H1 (cell line): ENCODE measurements around the gene HBB. TPM values are rescaled to one million over a fixed set of nuclear protein-coding genes. Genes with fewer than 3 reads are reported as not detected.

Experiments used
- CTCF ChIA-PET: fragments of 300-600 bp; sonication (Branson Sonifier 250); formaldehyde crosslinking; loops from one replicate; lab custom pipeline; 2021; ENCODE audit not compliant: partially characterized antibody; lab: Charles Lee
- POLR2A ChIA-PET: fragments of 300-600 bp; sonication (Branson Sonifier 250); formaldehyde crosslinking; loops from one replicate; lab custom pipeline; 2021; ENCODE audit warnings: inconsistent platforms; ENCODE audit not compliant: partially characterized antibody; lab: Charles Lee
- DNase-seq, 2 experiments: peaks; one replicate each; pipeline versions ENCODE4 v3.0.0 to v3.0.0-alpha.2; 2010 to 2022; ENCODE audit warnings: low spot score in 2 of 2, low read depth in 1 of 2, mixed read lengths in 1 of 2
- FAIRE-seq: peaks from 2 replicates; lab custom pipeline; 2011; peaks lifted over from hg19 to GRCh38; lab: Jason Lieb, UNC
- H2AFZ ChIP-seq: 2 replicates; pipeline ENCODE4 v1.8.1; 2012; ENCODE audit warnings: low read length, inconsistent platforms
- H2AK5ac ChIP-seq: 2 replicates; pipeline ENCODE4 v1.6.1; 2013; ENCODE audit warnings: low read depth, low read length
- H2BK120ac ChIP-seq: replicated peaks from 2 replicates; pipeline ENCODE3; 2013; ENCODE audit warnings: low read depth, low read length, inconsistent platforms
- H2BK12ac ChIP-seq: 2 replicates; pipeline ENCODE4 v1.6.1; 2013; ENCODE audit warnings: low read depth, low read length
- H2BK15ac ChIP-seq: 2 replicates; pipeline ENCODE4 v1.6.1; 2013; ENCODE audit warnings: low read length
- H2BK20ac ChIP-seq: 2 replicates; pipeline ENCODE4 v1.6.1; 2013; ENCODE audit warnings: low read length
- H2BK5ac ChIP-seq: 2 replicates; pipeline ENCODE4 v1.6.1; 2013; ENCODE audit warnings: low read depth, low read length
- H3K14ac ChIP-seq: 2 replicates; pipeline ENCODE4 v1.6.1; 2013; ENCODE audit warnings: inconsistent platforms; ENCODE audit not compliant: insufficient read length
- H3K18ac ChIP-seq: 2 replicates; pipeline ENCODE4 v1.6.1; 2013; ENCODE audit warnings: low read length; ENCODE audit errors: extremely low read depth
- H3K23ac ChIP-seq: 2 replicates; pipeline ENCODE4 v1.6.1; 2013; ENCODE audit warnings: inconsistent platforms; ENCODE audit not compliant: insufficient read length
- H3K23me2 ChIP-seq: 2 replicates; pipeline ENCODE4 v1.6.1; 2013; ENCODE audit warnings: low read depth, low read length
- H3K27ac ChIP-seq: 2 replicates; pipeline ENCODE4 v1.6.1; 2011; ENCODE audit warnings: low read depth, low read length, inconsistent platforms
- H3K27me3 ChIP-seq, 4 experiments: replicated peaks in 1 of 4; 1 replicate in 1 of 4; 2 replicates in 3 of 4; pipeline versions ENCODE4 v1.6.1 to v1.8.1; 2011 to 2013; ENCODE audit warnings: low read length in 3 of 4, mild to moderate bottlenecking in 3 of 4, inconsistent platforms in 2 of 4, mixed read lengths in 2 of 4, moderate library complexity in 1 of 4; ENCODE audit not compliant: control insufficient read depth in 3 of 4, insufficient read depth in 3 of 4; ENCODE audit errors: extremely low read depth in 1 of 4
- H3K36me3 ChIP-seq, 4 experiments: 2 replicates each; pipeline versions ENCODE4 v1.6.1 to v1.8.1; 2011 to 2013; ENCODE audit warnings: mild to moderate bottlenecking in 4 of 4, low read length in 3 of 4, moderate library complexity in 2 of 4, control low read depth in 1 of 4, inconsistent platforms in 1 of 4; ENCODE audit not compliant: insufficient read depth in 4 of 4, control insufficient read depth in 2 of 4
- H3K4ac ChIP-seq: replicated peaks from 2 replicates; pipeline ENCODE3; 2013; ENCODE audit warnings: low read length, low read depth, mixed read lengths, inconsistent platforms; ENCODE audit not compliant: insufficient read length
- H3K4me1 ChIP-seq, 4 experiments: replicated peaks in 1 of 4; 1 replicate in 1 of 4; 2 replicates in 3 of 4; pipeline versions ENCODE4 v1.6.1 to v1.8.1; 2011 to 2013; ENCODE audit warnings: low read length in 3 of 4, inconsistent platforms in 2 of 4, mixed read lengths in 1 of 4; ENCODE audit not compliant: insufficient read depth in 4 of 4, control insufficient read depth in 3 of 4
- H3K4me2 ChIP-seq, 2 experiments: 2 replicates each; pipeline versions ENCODE4 v1.6.1 to v1.8.1; 2011 to 2013; ENCODE audit warnings: low read depth in 2 of 2, low read length in 2 of 2, control low read depth in 1 of 2, inconsistent platforms in 1 of 2, mild to moderate bottlenecking in 1 of 2; ENCODE audit not compliant: insufficient read depth in 1 of 2
- H3K4me3 ChIP-seq, 4 experiments: fragments of 200-600, 300-600 bp in 1 of 4; sonication (generic), shearing (Covaris generic), sonication (Bioruptor Twin) in 1 of 4; 2 replicates each; pipeline versions ENCODE4 v1.5.1 to v1.8.1; 2011 to 2016; ENCODE audit warnings: low read length in 4 of 4, low read depth in 3 of 4, control low read depth in 2 of 4, inconsistent platforms in 2 of 4, mild to moderate bottlenecking in 2 of 4, mixed read lengths in 1 of 4, moderate library complexity in 1 of 4; ENCODE audit not compliant: insufficient read depth in 2 of 4; ENCODE audit errors: extremely low read depth in 1 of 4
- H3K56ac ChIP-seq: replicated peaks from 2 replicates; pipeline ENCODE3; 2013; ENCODE audit warnings: low read depth, mild to moderate bottlenecking, mixed read lengths, low read length, inconsistent platforms; ENCODE audit not compliant: insufficient read length
- H3K79me1 ChIP-seq: 2 replicates; pipeline ENCODE4 v1.6.1; 2013; ENCODE audit warnings: low read depth, low read length, control low read depth
- H3K79me2 ChIP-seq, 2 experiments: 2 replicates each; pipeline versions ENCODE4 v1.6.1 to v1.8.1; 2012 to 2013; ENCODE audit warnings: low read length in 2 of 2, mild to moderate bottlenecking in 2 of 2, inconsistent platforms in 1 of 2; ENCODE audit not compliant: insufficient read depth in 2 of 2, control insufficient read depth in 1 of 2
- H3K9ac ChIP-seq, 4 experiments: replicated peaks in 1 of 4; 1 replicate in 1 of 4; 2 replicates in 3 of 4; pipeline versions ENCODE4 v1.6.1 to v1.8.1; 2011 to 2013; ENCODE audit warnings: low read depth in 3 of 4, low read length in 3 of 4, control low read depth in 2 of 4, mild to moderate bottlenecking in 2 of 4, moderate library complexity in 2 of 4, inconsistent platforms in 1 of 4; ENCODE audit errors: extremely low read depth in 1 of 4
- H3K9me3 ChIP-seq, 2 experiments: 2 replicates each; pipeline versions ENCODE4 v1.6.1 to v1.8.1; 2012 to 2013; ENCODE audit warnings: mild to moderate bottlenecking in 2 of 2, moderate library complexity in 2 of 2, control low read depth in 1 of 2, inconsistent platforms in 1 of 2, low read depth in 1 of 2, low read length in 1 of 2, mixed read lengths in 1 of 2; ENCODE audit not compliant: insufficient read depth in 2 of 2
- H4K20me1 ChIP-seq, 2 experiments: replicated peaks in 1 of 2; 2 replicates each; pipeline versions ENCODE3 to v1.8.1; 2011 to 2013; ENCODE audit warnings: inconsistent platforms in 2 of 2, low read length in 2 of 2, mild to moderate bottlenecking in 1 of 2; ENCODE audit not compliant: insufficient read depth in 2 of 2, control insufficient read depth in 1 of 2
- H4K5ac ChIP-seq: 2 replicates; pipeline ENCODE4 v1.6.1; 2013; ENCODE audit warnings: low read length, low read depth, mixed read lengths, inconsistent platforms; ENCODE audit not compliant: insufficient read length
- H4K8ac ChIP-seq: 2 replicates; pipeline ENCODE4 v1.8.0; 2013; ENCODE audit warnings: mild to moderate bottlenecking, moderate library complexity, low read length, inconsistent platforms; ENCODE audit not compliant: insufficient read depth; ENCODE audit errors: extremely low read depth
- H4K91ac ChIP-seq: replicated peaks from 2 replicates; pipeline ENCODE3; 2013; ENCODE audit warnings: low read length, mixed read lengths, inconsistent platforms; ENCODE audit not compliant: insufficient read length
- CBX8 ChIP-seq: fragments of 300-800, 300-1000 bp; sonication (generic); IDR thresholded peaks from 2 replicates; pipeline ENCODE4 v1.7.1; 2016; ENCODE audit warnings: low read depth, low read length, borderline replicate concordance
- CHD2 ChIP-seq: IDR thresholded peaks from 2 replicates; pipeline ENCODE4 v1.6.1; 2012; ENCODE audit warnings: low read length, improper control_type of control experiment
- GTF2F1 ChIP-seq: IDR thresholded peaks from 2 replicates; pipeline ENCODE4 v1.6.1; 2012; ENCODE audit warnings: low read depth, low read length, improper control_type of control experiment, borderline replicate concordance
- MAFK ChIP-seq: IDR thresholded peaks from 2 replicates; pipeline ENCODE4 v1.6.1; 2012; ENCODE audit warnings: low read depth, mild to moderate bottlenecking, improper control_type of control experiment, low read length
- NANOG ChIP-seq: IDR thresholded peaks from 2 replicates; pipeline ENCODE4 v1.6.1; 2011; ENCODE audit warnings: low read length, low read depth, mild to moderate bottlenecking, inconsistent platforms; ENCODE audit not compliant: insufficient read depth, poor library complexity, severe bottlenecking
- NRF1 ChIP-seq: IDR thresholded peaks from 2 replicates; pipeline ENCODE4 v1.6.1; 2011; ENCODE audit warnings: mild to moderate bottlenecking, low read depth, low read length, improper control_type of control experiment
- RXRA ChIP-seq: IDR thresholded peaks from 2 replicates; pipeline ENCODE4 v1.6.1; 2011; ENCODE audit warnings: low read depth, mild to moderate bottlenecking, low read length, moderate library complexity; ENCODE audit not compliant: insufficient read depth
- TAF1 ChIP-seq: IDR thresholded peaks from 2 replicates; pipeline ENCODE4 v1.6.1; 2011; ENCODE audit warnings: mild to moderate bottlenecking, low read depth, low read length
- TAF7 ChIP-seq: optimal IDR thresholded peaks from 2 replicates; pipeline ENCODE3; 2011; ENCODE audit warnings: low read depth, mild to moderate bottlenecking, inconsistent platforms, low read length, moderate library complexity, borderline replicate concordance
- WGBS, 2 experiments: shearing (Covaris generic) in 1 of 2; methylation state at CpG; one replicate each; pipeline versions ENCODE4 v1.1.6 to v1.1.7; 2013 to 2015; ENCODE audit warnings: low lambda C conversion rate in 2 of 2, mixed read lengths in 2 of 2, inconsistent platforms in 1 of 2, low coverage in 1 of 2, missing lambda C conversion rate in 1 of 2; ENCODE audit not compliant: insufficient replicate concordance in 2 of 2, insufficient coverage in 1 of 2, insufficient read length in 1 of 2; ENCODE audit errors: extremely low coverage in 1 of 2, missing lambda C conversion rate in 1 of 2; 5-methylcytosine and 5-hydroxymethylcytosine counted together
- polyA plus RNA-seq, 7 experiments: library from polyadenylated mRNA; depleted of rRNA in 3 of 7; stranded (reverse) in 5 of 7; unstranded in 2 of 7; fragments of >200 nt in 5 of 7; fragments of 200-250 nt in 2 of 7; gene quantifications; 1 replicate in 5 of 7; 2 replicates in 1 of 7; 4 replicates in 1 of 7; pipeline versions ENCODE4 v1.2.1 to v1.2.3, GENCODE V29; 2011 to 2013; ENCODE audit warnings: missing spikeins in 2 of 7, mixed read lengths in 2 of 7
- total RNA-seq: library from RNA; stranded (reverse); fragmentation: NEBNext Ultra II Directional; extraction: Animal tissue kit (Norgen Biotek cat#: 25700); gene quantifications from 2 replicates; pipeline ENCODE4 v1.2.1, GENCODE V29; 2021
- TF ChIP-seq, protein P1 (sequence below): IDR thresholded peaks from 2 replicates; pipeline ENCODE4 v1.6.1; 2012; ENCODE audit warnings: low read length, inconsistent platforms
- TF ChIP-seq, protein P2 (sequence below): IDR thresholded peaks from 2 replicates; pipeline ENCODE4 v1.6.1; 2012; ENCODE audit warnings: inconsistent platforms

The HBB gene
- total and polyA plus RNA-seq, 2 of the 8 experiments (the other 6 are each of a cell fraction or from before 2014, with no cell fraction given) = not detected

DNA sequence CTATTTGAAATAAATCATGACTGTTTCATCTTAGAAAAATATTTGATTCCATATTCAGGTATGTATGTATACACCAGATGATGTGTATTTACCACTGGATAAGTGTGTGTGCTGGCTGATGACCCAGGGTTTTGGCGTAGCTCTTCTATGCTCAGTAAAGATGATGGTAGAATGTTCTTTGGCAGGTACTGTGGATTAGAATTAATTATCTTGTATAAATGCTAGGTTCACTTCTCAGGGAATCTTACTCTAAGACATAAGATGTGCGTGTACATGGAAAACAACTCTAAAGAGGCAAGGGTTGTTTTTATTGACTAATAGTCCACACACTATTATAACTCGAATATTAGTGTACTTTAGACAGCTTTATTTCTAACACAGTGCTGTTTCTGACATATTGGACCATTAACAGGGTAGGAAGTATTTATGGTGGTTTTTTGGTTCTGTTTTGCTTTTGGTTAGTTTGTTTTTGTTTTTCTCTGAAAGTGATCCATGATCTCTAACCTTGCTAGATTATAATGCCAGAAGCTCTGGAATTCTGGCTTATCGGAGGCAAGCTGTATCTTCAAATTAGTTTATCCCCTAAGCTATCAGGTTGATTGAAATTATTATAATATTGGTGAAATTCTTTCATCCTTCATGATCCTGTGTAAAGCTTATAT, 23.8 kb upstream of the HBB start:
- Histone ChIP-seq H2BK15ac (no peak overlapping the region), H3K36me3 (no peaks in the 10 kb centered on the region), H3K14ac (no peak overlapping the region), H2BK20ac (no peak overlapping the region), H2AK5ac (no peak overlapping the region), H3K4me3 (no peak overlapping the region), H3K79me1 (no peaks in the 10 kb centered on the region), H4K20me1 (no peaks in the 10 kb centered on the region), H3K4me2 (no peak overlapping the region), H4K5ac (no peak overlapping the region), H2BK120ac (no peak overlapping the region), H3K9me3 (no peaks in the 10 kb centered on the region), H3K4me1 (no peaks in the 10 kb centered on the region), H3K23me2 (no peaks in the 10 kb centered on the region), H2AFZ (no peak overlapping the region), H3K4ac (no peak overlapping the region), H3K27ac (no peak overlapping the region), H4K91ac (no peak overlapping the region), H3K79me2 (no peaks in the 10 kb centered on the region), H3K23ac (no peak overlapping the region), H3K27me3 (peaks cover 0 to 1% (median 0%) of the 10 kb centered on the region in 4 experiments; a peak in 2 of 7 replicates), H4K8ac (no peak overlapping the region), H3K56ac (no peak overlapping the region), H3K18ac (no peak overlapping the region), H2BK5ac (no peak overlapping the region), H3K9ac (no peak overlapping the region), H2BK12ac (no peak overlapping the region)
- DNase-seq (no peak), FAIRE-seq (no peak)
- ChIA-PET POLR2A (no interaction called here), CTCF (interaction anchor here (1.1 kb wide), 1 partner anchor 31 kb away, joined by 3 read pairs; no protein-coding TSS in a partner anchor)
- 91% methylated on average over 4 of the region's 4 CpGs; no CpG with 5 or more reads in 1 of the 2 experiments for WGBS, 2 experiments
- TF ChIP-seq TAF1 (no peak), CHD2 (no peak), MAFK (no peak), CBX8 (no peak), NRF1 (no peak), GTF2F1 (no peak), TAF7 (no peak), RXRA (no peak), NANOG (no peak)
- TF ChIP-seq, protein P1, sequence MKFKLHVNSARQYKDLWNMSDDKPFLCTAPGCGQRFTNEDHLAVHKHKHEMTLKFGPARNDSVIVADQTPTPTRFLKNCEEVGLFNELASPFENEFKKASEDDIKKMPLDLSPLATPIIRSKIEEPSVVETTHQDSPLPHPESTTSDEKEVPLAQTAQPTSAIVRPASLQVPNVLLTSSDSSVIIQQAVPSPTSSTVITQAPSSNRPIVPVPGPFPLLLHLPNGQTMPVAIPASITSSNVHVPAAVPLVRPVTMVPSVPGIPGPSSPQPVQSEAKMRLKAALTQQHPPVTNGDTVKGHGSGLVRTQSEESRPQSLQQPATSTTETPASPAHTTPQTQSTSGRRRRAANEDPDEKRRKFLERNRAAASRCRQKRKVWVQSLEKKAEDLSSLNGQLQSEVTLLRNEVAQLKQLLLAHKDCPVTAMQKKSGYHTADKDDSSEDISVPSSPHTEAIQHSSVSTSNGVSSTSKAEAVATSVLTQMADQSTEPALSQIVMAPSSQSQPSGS = no peak
- TF ChIP-seq, protein P2, sequence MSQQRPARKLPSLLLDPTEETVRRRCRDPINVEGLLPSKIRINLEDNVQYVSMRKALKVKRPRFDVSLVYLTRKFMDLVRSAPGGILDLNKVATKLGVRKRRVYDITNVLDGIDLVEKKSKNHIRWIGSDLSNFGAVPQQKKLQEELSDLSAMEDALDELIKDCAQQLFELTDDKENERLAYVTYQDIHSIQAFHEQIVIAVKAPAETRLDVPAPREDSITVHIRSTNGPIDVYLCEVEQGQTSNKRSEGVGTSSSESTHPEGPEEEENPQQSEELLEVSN = no peak
